GM21423 (cell line): Measurements from ENCODE around the gene CCL7.

Experiments
- ATAC-seq: cut with Tn5 transposase; IDR thresholded peaks from one replicate; pipeline ENCODE4 v1.9.1; 2021; ENCODE audit warnings: mild to moderate bottlenecking, moderate library complexity; ENCODE audit not compliant: unreplicated experiment

The CCL7 gene

DNA sequence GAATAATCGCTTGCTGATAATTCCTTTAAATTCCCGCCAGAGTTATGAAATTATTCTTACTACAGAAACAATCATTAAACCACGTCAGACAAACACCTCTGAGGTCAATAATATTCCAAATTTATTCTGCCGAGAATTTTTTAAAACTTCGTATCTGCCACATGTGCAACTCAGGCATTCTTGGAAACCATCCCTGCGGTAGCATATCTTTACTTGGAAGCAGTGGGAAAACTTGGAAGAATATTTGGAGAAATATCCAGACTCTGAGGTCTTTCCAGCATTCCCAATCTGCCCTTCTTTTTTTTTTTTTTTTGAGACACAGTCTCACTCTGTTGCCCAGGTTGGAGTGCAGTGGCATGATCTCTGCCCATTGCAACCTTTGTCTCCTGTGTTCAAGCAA, 13.6 kb downstream of the CCL7 start:
- ATAC-seq: no peak

DNA sequence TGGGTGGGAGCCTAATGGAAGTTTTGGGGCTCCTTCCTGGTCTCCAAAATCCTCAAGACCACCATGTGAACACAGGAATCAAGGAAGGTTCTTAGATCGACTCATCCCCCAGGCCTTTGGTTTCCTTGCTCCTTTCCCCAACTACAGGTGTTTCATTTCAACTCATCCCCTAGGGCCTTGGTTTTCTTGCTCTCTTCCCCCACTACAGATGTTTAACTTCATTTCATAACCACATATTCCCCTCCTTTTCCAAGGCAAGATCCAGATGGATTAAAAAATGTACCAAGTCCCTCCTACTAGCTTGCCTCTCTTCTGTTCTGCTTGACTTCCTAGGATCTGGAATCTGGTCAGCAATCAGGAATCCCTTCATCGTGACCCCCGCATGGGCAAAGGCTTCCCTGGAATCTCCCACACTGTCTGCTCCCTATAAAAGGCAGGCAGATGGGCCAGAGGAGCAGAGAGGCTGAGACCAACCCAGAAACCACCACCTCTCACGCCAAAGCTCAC, 15.3 kb downstream of the CCL7 start, which contains the start of gene CCL11:
CCL11 (plus strand) TSS at position 457 of the 507 bp plus-strand sequence. CDS start 67 bp downstream, outside the sequence.
- no peak for ATAC-seq

DNA sequence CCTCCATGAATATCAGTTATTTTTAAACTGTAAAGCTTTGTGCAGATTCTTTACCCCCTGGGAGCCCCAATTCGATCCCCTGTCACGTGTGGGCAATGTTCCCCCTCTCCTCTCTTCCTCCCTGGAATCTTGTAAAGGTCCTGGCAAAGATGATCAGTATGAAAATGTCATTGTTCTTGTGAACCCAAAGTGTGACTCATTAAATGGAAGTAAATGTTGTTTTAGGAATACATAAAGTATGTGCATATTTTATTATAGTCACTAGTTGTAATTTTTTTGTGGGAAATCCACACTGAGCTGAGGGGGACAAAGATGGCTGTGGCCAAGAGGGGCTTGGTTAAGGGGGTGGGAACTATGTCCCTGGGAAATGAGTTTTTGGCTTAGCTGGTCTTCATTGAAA, 17.9 kb downstream of the CCL7 start:
- ATAC-seq: no peak

DNA sequence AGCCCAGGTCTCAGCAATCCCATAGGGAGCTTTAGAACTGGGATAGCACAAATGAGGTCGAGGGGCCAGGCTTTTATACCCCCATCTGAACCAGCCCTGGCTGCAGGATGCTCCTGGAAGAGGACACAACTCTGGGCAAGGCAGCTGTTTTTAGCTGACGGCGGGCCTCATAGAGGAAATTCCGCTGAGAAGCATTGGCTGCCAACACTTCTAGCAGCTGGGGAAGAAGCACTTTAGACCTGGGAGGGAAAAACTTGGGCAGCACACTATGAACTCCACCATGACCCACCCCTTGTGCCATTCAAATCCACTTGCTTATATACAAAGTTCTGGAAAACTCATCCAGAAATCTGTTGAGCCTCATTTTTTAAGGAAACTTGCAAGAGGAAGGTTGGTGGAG, 20.6 kb downstream of the CCL7 start:
- ATAC-seq: no peak

DNA sequence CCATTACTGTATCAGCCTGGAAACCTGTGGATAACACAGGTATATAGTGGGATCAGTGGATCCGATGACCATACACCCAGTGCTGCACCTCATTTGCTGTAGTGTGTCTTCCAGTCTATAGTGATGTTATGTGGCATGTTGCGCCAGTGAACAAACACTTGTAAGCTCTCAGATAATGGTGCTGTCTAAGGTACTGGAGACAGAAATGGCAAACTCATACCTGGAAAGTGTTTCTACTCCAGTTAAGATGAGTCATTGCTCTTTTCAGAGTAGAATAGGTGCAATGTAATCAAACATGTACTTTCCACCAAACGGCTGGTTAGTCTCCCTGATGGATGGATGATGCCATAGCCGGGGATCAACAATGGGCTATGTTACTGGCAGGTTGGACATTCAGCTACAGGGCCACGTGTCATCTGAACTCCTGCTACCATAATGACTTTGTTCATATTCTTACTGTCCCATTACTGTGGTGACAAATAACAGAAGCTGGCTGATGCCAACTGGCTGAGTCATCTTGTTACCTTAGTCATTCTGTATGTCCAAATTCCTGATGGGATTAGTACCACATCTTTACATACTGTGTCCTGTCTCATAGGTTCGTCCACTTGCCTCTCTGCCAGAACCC, 21.8 kb downstream of the CCL7 start:
- ATAC-seq: no peak

GRCh38 chr17:34299027-34299426, 29.0 kb downstream of the CCL7 start:
- ATAC-seq: no peak

DNA sequence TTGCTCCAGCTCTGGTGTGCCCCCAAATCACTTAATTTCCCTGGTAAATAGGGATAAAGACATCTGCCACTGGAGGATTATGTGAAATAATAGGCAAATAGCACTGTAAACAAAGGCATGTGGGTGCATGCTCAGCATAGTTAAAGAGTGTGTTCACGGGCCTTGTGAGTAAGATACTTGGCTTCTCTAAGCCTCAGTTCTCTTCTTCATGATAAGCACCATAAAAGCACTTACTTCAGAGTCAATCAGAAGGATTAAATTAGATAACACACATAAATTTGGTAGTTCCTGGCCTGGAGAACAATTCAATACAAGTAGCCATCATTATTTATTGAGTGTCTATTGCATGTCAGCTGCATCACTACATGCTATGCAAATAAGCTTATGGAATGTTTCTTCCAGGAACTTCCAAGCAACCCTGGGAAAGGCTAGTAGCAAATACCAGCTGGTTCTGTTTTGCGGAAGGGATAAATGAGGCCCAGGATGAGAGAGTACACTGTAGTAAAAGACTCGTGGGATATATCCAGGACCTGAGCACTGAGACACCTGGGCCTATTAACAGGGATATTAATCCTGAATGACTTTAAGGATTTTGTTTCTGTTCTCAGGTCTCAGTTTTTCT, 30.0 kb downstream of the CCL7 start:
- no peak for ATAC-seq

DNA sequence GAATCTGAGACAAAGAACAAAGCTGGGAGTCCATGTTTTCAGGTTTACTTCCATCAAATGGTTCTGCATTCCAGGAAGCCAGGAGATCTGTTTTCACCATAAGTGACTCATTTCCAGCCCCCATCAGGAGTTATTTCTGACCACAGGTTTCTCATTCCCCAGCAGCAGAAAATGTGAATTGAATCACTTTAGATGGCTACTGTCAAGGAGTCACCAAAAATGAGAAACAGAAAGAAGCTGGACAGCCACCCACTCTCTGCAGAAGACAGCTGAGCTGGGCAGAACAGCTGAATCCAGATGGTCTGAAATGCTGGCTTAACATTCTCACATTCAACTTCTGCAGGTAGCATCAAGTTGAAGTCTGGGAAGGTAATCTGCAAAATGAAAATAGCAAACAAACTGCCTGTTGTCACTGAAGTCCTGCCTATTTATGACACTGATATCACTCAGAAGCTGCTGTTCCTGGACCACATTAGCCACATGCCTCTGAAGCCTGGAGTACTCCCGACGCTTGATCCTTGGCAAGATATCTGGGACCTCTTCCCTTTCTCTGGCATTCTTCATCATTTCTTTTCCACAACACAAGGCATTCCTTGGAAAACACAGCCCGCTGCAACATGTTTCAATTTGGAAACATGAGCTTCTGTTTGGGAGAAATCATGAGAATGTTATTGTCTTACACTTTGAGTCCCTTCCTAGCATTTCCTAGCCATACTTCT, 30.8 kb downstream of the CCL7 start:
- ATAC-seq: no peak

GRCh38 chr17:34301986-34302385, 32.0 kb downstream of the CCL7 start:
- ATAC-seq: no peak

DNA sequence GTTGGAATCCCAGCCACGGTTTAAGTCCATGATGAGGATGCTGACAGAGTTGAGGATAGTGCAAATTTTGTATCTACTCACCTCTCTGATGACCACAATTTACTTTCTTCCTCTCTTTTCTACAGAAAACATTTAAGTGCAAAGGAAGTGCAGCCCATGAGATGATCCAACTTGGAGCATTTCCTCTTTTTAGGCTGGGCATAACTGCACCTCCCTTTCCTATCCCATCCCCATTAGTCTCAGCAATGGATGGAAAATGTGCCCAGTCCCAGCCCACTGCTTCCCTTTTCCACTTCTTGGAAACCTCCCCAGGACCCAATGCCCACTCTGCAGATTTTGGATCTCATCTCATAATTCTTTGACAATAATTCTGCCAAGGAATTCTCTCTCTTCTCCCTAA, 32.6 kb downstream of the CCL7 start:
- ATAC-seq: no peak

DNA sequence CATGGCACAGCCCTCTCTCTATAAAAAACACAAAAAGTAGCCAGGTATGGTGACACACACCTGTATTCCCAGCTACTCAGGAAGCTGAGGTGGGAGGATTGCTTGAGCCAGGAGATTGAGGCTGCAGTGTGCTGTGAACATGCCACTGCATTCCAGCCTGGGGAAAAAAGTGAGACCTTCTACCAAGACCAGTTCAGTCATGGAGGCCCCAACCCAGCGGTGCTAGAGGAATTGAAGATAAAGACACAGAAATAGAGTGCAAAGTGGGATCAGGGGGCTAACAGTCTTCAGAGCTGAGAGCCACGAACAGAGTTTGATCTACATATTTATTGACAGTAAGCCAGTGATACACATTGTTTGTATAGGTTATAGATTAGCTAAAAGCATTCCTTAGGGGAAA, 33.6 kb downstream of the CCL7 start:
- ATAC-seq: no peak

GRCh38 chr17:34305061-34305460, 35.0 kb downstream of the CCL7 start:
- no peak for ATAC-seq

DNA sequence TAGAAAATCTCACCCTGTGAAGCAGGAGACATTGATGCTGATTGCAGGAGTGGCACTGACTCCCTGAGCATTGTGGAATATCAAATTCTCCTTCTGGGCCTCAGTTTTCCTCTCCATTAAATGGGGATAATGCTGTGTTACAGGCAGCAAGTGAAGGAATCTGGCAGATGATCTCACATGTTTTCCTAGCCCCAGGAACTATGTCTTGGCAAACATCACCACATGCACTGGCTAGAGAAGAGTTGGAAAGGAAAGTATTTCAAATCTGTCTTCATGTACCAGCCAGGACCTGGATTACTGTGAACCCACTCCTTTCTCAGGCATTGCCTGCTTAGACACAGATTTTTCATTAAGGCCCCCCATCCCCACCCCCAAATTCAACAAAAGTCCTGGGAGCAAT, 35.6 kb downstream of the CCL7 start:
- no peak for ATAC-seq

GRCh38 chr17:34306466-34306865, 36.4 kb downstream of the CCL7 start:
- ATAC-seq: no peak

- no peak for ATAC-seq
Measured at GRCh38 chr17:34307110-34307509, 37.1 kb downstream of the CCL7 start.

- ATAC-seq: no peak
Measured at GRCh38 chr17:34308371-34308770, 38.4 kb downstream of the CCL7 start.

DNA sequence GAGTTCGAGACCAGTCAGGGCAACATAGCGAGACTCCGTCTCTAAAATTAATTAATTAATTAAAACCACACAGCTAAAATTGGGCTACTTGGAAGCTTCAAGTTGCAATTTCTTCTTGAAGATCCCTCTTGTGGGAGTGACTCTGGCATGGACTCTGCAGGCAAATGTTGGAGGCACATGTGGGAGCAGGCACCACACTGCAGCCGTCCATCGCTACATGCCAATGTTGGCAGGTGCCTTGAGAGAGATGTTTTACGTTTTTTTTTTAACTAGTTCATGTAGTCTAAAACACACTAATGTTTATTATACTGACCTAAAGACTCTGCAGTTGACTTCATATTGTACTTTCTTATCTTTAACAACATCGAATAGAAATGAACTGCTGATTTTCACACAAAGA, 41.3 kb downstream of the CCL7 start:
- ATAC-seq: no peak

DNA sequence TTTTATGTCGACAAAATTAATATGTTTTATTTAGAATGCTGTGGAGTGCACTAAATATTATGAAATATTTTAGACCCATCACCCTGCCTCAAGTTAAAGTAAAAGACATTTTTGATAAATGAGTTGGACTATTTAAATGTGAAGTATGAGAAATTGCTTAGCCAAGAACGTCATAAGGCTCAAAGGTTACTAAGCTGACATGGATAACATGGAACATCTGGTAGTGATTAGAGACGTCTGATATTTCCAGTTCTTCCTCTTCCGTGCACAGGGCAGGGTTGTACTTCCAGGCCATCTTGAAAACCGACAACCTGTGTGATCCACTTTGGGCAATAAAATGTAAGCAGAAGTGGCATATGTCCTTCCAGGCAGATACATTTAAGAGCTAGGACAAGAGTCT, 42.1 kb downstream of the CCL7 start:
- no peak for ATAC-seq

DNA sequence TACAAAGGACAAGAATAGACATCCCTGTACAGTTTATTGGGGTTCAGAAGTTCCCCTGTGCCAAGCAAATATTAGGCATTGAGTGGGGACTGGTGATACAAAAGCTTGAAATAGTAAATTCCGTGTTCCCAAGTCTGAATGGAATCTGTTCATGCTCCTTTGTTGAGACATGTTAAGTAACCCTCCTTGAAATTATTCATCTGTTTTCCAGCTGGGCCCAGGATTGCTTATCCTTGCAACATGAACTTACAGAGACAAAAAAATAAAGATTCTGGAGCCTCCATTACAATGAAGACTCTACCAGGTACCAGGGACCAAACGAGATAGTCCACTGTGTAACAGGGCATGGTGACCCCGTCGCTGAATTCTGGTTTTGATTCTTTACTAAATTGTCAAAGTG, 43.1 kb downstream of the CCL7 start:
- ATAC-seq: no peak

GRCh38 chr17:34314279-34314678, 44.3 kb downstream of the CCL7 start:
- no peak for ATAC-seq

DNA sequence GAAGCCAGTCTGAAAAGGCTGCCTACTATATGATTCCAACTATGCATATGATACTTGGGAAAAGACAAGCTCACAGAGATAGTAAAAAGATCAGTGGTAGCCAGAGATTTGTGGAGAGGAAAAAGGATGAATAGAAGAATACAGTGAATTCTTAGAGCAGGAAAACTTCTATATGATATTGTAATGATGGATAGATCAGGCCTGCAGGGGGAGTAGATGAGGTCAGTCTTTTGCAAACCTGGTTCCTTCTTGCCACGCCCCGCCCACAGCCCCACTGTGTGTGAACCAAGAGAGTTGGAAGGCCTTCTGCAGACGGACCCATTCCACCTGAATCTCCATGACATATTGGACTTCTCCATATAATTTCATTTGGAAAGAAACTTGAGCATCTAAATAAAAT, 48.5 kb downstream of the CCL7 start:
- ATAC-seq: no peak

GRCh38 chr17:34319039-34319483, 49.0 kb downstream of the CCL7 start, which contains the start of gene CCL8:
CCL8 (plus strand) TSS chr17:34319435; CDS start chr17:34319502, 67 bp downstream.
- ATAC-seq: no peak
